H1 (cell line): Measurements from ENCODE around the gene SLC13A1. TPM values are rescaled to one million over a fixed set of nuclear protein-coding genes. Genes with fewer than 3 reads are reported as not detected.

Experiments used
- CTCF ChIA-PET: fragments of 300-600 bp; sonication (Branson Sonifier 250); formaldehyde crosslinking; loops from one replicate; lab custom pipeline; 2021; ENCODE audit not compliant: partially characterized antibody; lab: Charles Lee
- POLR2A ChIA-PET: fragments of 300-600 bp; sonication (Branson Sonifier 250); formaldehyde crosslinking; loops from one replicate; lab custom pipeline; 2021; ENCODE audit warnings: inconsistent platforms; ENCODE audit not compliant: partially characterized antibody; lab: Charles Lee
- DNase-seq, 2 experiments: peaks; one replicate each; pipeline versions ENCODE4 v3.0.0 to v3.0.0-alpha.2; 2010 to 2022; ENCODE audit warnings: low spot score in 2 of 2, low read depth in 1 of 2, mixed read lengths in 1 of 2
- FAIRE-seq: peaks from 2 replicates; lab custom pipeline; 2011; peaks lifted over from hg19 to GRCh38; lab: Jason Lieb, UNC
- H2AFZ ChIP-seq: 2 replicates; pipeline ENCODE4 v1.8.1; 2012; ENCODE audit warnings: low read length, inconsistent platforms
- H2AK5ac ChIP-seq: 2 replicates; pipeline ENCODE4 v1.6.1; 2013; ENCODE audit warnings: low read depth, low read length
- H2BK120ac ChIP-seq: replicated peaks from 2 replicates; pipeline ENCODE3; 2013; ENCODE audit warnings: low read depth, low read length, inconsistent platforms
- H2BK12ac ChIP-seq: 2 replicates; pipeline ENCODE4 v1.6.1; 2013; ENCODE audit warnings: low read depth, low read length
- H2BK15ac ChIP-seq: 2 replicates; pipeline ENCODE4 v1.6.1; 2013; ENCODE audit warnings: low read length
- H2BK20ac ChIP-seq: 2 replicates; pipeline ENCODE4 v1.6.1; 2013; ENCODE audit warnings: low read length
- H2BK5ac ChIP-seq: 2 replicates; pipeline ENCODE4 v1.6.1; 2013; ENCODE audit warnings: low read depth, low read length
- H3K14ac ChIP-seq: 2 replicates; pipeline ENCODE4 v1.6.1; 2013; ENCODE audit warnings: inconsistent platforms; ENCODE audit not compliant: insufficient read length
- H3K18ac ChIP-seq: 2 replicates; pipeline ENCODE4 v1.6.1; 2013; ENCODE audit warnings: low read length; ENCODE audit errors: extremely low read depth
- H3K23ac ChIP-seq: 2 replicates; pipeline ENCODE4 v1.6.1; 2013; ENCODE audit warnings: inconsistent platforms; ENCODE audit not compliant: insufficient read length
- H3K23me2 ChIP-seq: 2 replicates; pipeline ENCODE4 v1.6.1; 2013; ENCODE audit warnings: low read depth, low read length
- H3K27ac ChIP-seq: 2 replicates; pipeline ENCODE4 v1.6.1; 2011; ENCODE audit warnings: low read depth, low read length, inconsistent platforms
- H3K27me3 ChIP-seq, 4 experiments: replicated peaks in 1 of 4; 1 replicate in 1 of 4; 2 replicates in 3 of 4; pipeline versions ENCODE4 v1.6.1 to v1.8.1; 2011 to 2013; ENCODE audit warnings: low read length in 3 of 4, mild to moderate bottlenecking in 3 of 4, inconsistent platforms in 2 of 4, mixed read lengths in 2 of 4, moderate library complexity in 1 of 4; ENCODE audit not compliant: control insufficient read depth in 3 of 4, insufficient read depth in 3 of 4; ENCODE audit errors: extremely low read depth in 1 of 4
- H3K36me3 ChIP-seq, 4 experiments: 2 replicates each; pipeline versions ENCODE4 v1.6.1 to v1.8.1; 2011 to 2013; ENCODE audit warnings: mild to moderate bottlenecking in 4 of 4, low read length in 3 of 4, moderate library complexity in 2 of 4, control low read depth in 1 of 4, inconsistent platforms in 1 of 4; ENCODE audit not compliant: insufficient read depth in 4 of 4, control insufficient read depth in 2 of 4
- H3K4ac ChIP-seq: replicated peaks from 2 replicates; pipeline ENCODE3; 2013; ENCODE audit warnings: low read length, low read depth, mixed read lengths, inconsistent platforms; ENCODE audit not compliant: insufficient read length
- H3K4me1 ChIP-seq, 4 experiments: replicated peaks in 1 of 4; 1 replicate in 1 of 4; 2 replicates in 3 of 4; pipeline versions ENCODE4 v1.6.1 to v1.8.1; 2011 to 2013; ENCODE audit warnings: low read length in 3 of 4, inconsistent platforms in 2 of 4, mixed read lengths in 1 of 4; ENCODE audit not compliant: insufficient read depth in 4 of 4, control insufficient read depth in 3 of 4
- H3K4me2 ChIP-seq, 2 experiments: 2 replicates each; pipeline versions ENCODE4 v1.6.1 to v1.8.1; 2011 to 2013; ENCODE audit warnings: low read depth in 2 of 2, low read length in 2 of 2, control low read depth in 1 of 2, inconsistent platforms in 1 of 2, mild to moderate bottlenecking in 1 of 2; ENCODE audit not compliant: insufficient read depth in 1 of 2
- H3K4me3 ChIP-seq, 4 experiments: fragments of 200-600, 300-600 bp in 1 of 4; sonication (generic), shearing (Covaris generic), sonication (Bioruptor Twin) in 1 of 4; 2 replicates each; pipeline versions ENCODE4 v1.5.1 to v1.8.1; 2011 to 2016; ENCODE audit warnings: low read length in 4 of 4, low read depth in 3 of 4, control low read depth in 2 of 4, inconsistent platforms in 2 of 4, mild to moderate bottlenecking in 2 of 4, mixed read lengths in 1 of 4, moderate library complexity in 1 of 4; ENCODE audit not compliant: insufficient read depth in 2 of 4; ENCODE audit errors: extremely low read depth in 1 of 4
- H3K56ac ChIP-seq: replicated peaks from 2 replicates; pipeline ENCODE3; 2013; ENCODE audit warnings: low read depth, mild to moderate bottlenecking, mixed read lengths, low read length, inconsistent platforms; ENCODE audit not compliant: insufficient read length
- H3K79me1 ChIP-seq: 2 replicates; pipeline ENCODE4 v1.6.1; 2013; ENCODE audit warnings: low read depth, low read length, control low read depth
- H3K79me2 ChIP-seq, 2 experiments: 2 replicates each; pipeline versions ENCODE4 v1.6.1 to v1.8.1; 2012 to 2013; ENCODE audit warnings: low read length in 2 of 2, mild to moderate bottlenecking in 2 of 2, inconsistent platforms in 1 of 2; ENCODE audit not compliant: insufficient read depth in 2 of 2, control insufficient read depth in 1 of 2
- H3K9ac ChIP-seq, 4 experiments: replicated peaks in 1 of 4; 1 replicate in 1 of 4; 2 replicates in 3 of 4; pipeline versions ENCODE4 v1.6.1 to v1.8.1; 2011 to 2013; ENCODE audit warnings: low read depth in 3 of 4, low read length in 3 of 4, control low read depth in 2 of 4, mild to moderate bottlenecking in 2 of 4, moderate library complexity in 2 of 4, inconsistent platforms in 1 of 4; ENCODE audit errors: extremely low read depth in 1 of 4
- H3K9me3 ChIP-seq, 2 experiments: 2 replicates each; pipeline versions ENCODE4 v1.6.1 to v1.8.1; 2012 to 2013; ENCODE audit warnings: mild to moderate bottlenecking in 2 of 2, moderate library complexity in 2 of 2, control low read depth in 1 of 2, inconsistent platforms in 1 of 2, low read depth in 1 of 2, low read length in 1 of 2, mixed read lengths in 1 of 2; ENCODE audit not compliant: insufficient read depth in 2 of 2
- H4K20me1 ChIP-seq, 2 experiments: replicated peaks in 1 of 2; 2 replicates each; pipeline versions ENCODE3 to v1.8.1; 2011 to 2013; ENCODE audit warnings: inconsistent platforms in 2 of 2, low read length in 2 of 2, mild to moderate bottlenecking in 1 of 2; ENCODE audit not compliant: insufficient read depth in 2 of 2, control insufficient read depth in 1 of 2
- H4K5ac ChIP-seq: 2 replicates; pipeline ENCODE4 v1.6.1; 2013; ENCODE audit warnings: low read length, low read depth, mixed read lengths, inconsistent platforms; ENCODE audit not compliant: insufficient read length
- H4K8ac ChIP-seq: 2 replicates; pipeline ENCODE4 v1.8.0; 2013; ENCODE audit warnings: mild to moderate bottlenecking, moderate library complexity, low read length, inconsistent platforms; ENCODE audit not compliant: insufficient read depth; ENCODE audit errors: extremely low read depth
- H4K91ac ChIP-seq: replicated peaks from 2 replicates; pipeline ENCODE3; 2013; ENCODE audit warnings: low read length, mixed read lengths, inconsistent platforms; ENCODE audit not compliant: insufficient read length
- ASH2L ChIP-seq: fragments of 200-600, 300-600 bp; sonication (generic); IDR thresholded peaks from one replicate; pipeline ENCODE4 v1.7.1; 2017; ENCODE audit warnings: low read length
- BACH1 ChIP-seq: IDR thresholded peaks from 2 replicates; pipeline ENCODE4 v1.6.1; 2012; ENCODE audit warnings: low read length, improper control_type of control experiment
- BCL11A ChIP-seq, 2 experiments: IDR thresholded peaks; one replicate each; pipeline ENCODE4 v1.6.1; 2011; ENCODE audit warnings: low read depth in 2 of 2, low read length in 2 of 2, mild to moderate bottlenecking in 2 of 2
- CBX5 ChIP-seq: fragments of 300-800, 300-1000 bp; sonication (generic); IDR thresholded peaks from 2 replicates; pipeline ENCODE4 v1.7.1; 2016; ENCODE audit warnings: antibody characterized with exemption, low read length, low read depth
- CEBPB ChIP-seq: IDR thresholded peaks from 2 replicates; pipeline ENCODE4 v1.6.1; 2012; ENCODE audit warnings: low read depth, low read length
- EP300 ChIP-seq, 2 experiments: IDR thresholded peaks; 1 replicate in 1 of 2; 2 replicates in 1 of 2; pipeline ENCODE4 v1.6.1; 2011 to 2012; ENCODE audit warnings: low read depth in 2 of 2, low read length in 2 of 2, mild to moderate bottlenecking in 2 of 2, borderline replicate concordance in 1 of 2, inconsistent platforms in 1 of 2, moderate library complexity in 1 of 2
- EZH2 ChIP-seq: fragments of 200-600 bp; sonication (generic); IDR thresholded peaks from 2 replicates; pipeline ENCODE4 v1.7.1; 2012; ENCODE audit warnings: low read depth, mild to moderate bottlenecking, moderate library complexity, low read length, inconsistent platforms; ENCODE audit not compliant: severe bottlenecking
- GABPA ChIP-seq: IDR thresholded peaks from 2 replicates; pipeline ENCODE4 v1.6.1; 2011; ENCODE audit warnings: mild to moderate bottlenecking, low read length, moderate library complexity, borderline replicate concordance; ENCODE audit not compliant: insufficient read depth
- JUND ChIP-seq: IDR thresholded peaks from 2 replicates; pipeline ENCODE4 v1.6.1; 2011; ENCODE audit warnings: mild to moderate bottlenecking, improper control_type of control experiment, low read length
- SIN3A ChIP-seq, 2 experiments: IDR thresholded peaks in 1 of 2; conservative IDR thresholded peaks in 1 of 2; 2 replicates each; pipeline ENCODE4 v1.6.1; 2011 to 2012; ENCODE audit warnings: low read length in 2 of 2, improper control_type of control experiment in 1 of 2, low read depth in 1 of 2, mild to moderate bottlenecking in 1 of 2
- SIRT6 ChIP-seq: IDR thresholded peaks from one replicate; pipeline ENCODE4 v1.7.1; 2012; ENCODE audit warnings: low read length, inconsistent platforms
- SP1 ChIP-seq: IDR thresholded peaks from 2 replicates; pipeline ENCODE4 v1.6.1; 2011; ENCODE audit warnings: low read depth, low read length
- TAF7 ChIP-seq: optimal IDR thresholded peaks from 2 replicates; pipeline ENCODE3; 2011; ENCODE audit warnings: low read depth, mild to moderate bottlenecking, inconsistent platforms, low read length, moderate library complexity, borderline replicate concordance
- YY1 ChIP-seq: IDR thresholded peaks from 2 replicates; pipeline ENCODE4 v1.6.1; 2011; ENCODE audit warnings: low read depth, mild to moderate bottlenecking, low read length
- WGBS, 2 experiments: shearing (Covaris generic) in 1 of 2; methylation state at CpG; one replicate each; pipeline versions ENCODE4 v1.1.6 to v1.1.7; 2013 to 2015; ENCODE audit warnings: low lambda C conversion rate in 2 of 2, mixed read lengths in 2 of 2, inconsistent platforms in 1 of 2, low coverage in 1 of 2, missing lambda C conversion rate in 1 of 2; ENCODE audit not compliant: insufficient replicate concordance in 2 of 2, insufficient coverage in 1 of 2, insufficient read length in 1 of 2; ENCODE audit errors: extremely low coverage in 1 of 2, missing lambda C conversion rate in 1 of 2; 5-methylcytosine and 5-hydroxymethylcytosine counted together
- polyA plus RNA-seq, 7 experiments: library from polyadenylated mRNA; depleted of rRNA in 3 of 7; stranded (reverse) in 5 of 7; unstranded in 2 of 7; fragments of >200 nt in 5 of 7; fragments of 200-250 nt in 2 of 7; gene quantifications; 1 replicate in 5 of 7; 2 replicates in 1 of 7; 4 replicates in 1 of 7; pipeline versions ENCODE4 v1.2.1 to v1.2.3, GENCODE V29; 2011 to 2013; ENCODE audit warnings: missing spikeins in 2 of 7, mixed read lengths in 2 of 7
- total RNA-seq: library from RNA; stranded (reverse); fragmentation: NEBNext Ultra II Directional; extraction: Animal tissue kit (Norgen Biotek cat#: 25700); gene quantifications from 2 replicates; pipeline ENCODE4 v1.2.1, GENCODE V29; 2021
- TF ChIP-seq, protein P1 (sequence below): IDR thresholded peaks from 2 replicates; pipeline ENCODE4 v1.6.1; 2012; ENCODE audit warnings: inconsistent platforms

Gene SLC13A1
- total and polyA plus RNA-seq, 2 of the 8 experiments (the other 6 are each of a cell fraction or from before 2014, with no cell fraction given), result not detected

DNA sequence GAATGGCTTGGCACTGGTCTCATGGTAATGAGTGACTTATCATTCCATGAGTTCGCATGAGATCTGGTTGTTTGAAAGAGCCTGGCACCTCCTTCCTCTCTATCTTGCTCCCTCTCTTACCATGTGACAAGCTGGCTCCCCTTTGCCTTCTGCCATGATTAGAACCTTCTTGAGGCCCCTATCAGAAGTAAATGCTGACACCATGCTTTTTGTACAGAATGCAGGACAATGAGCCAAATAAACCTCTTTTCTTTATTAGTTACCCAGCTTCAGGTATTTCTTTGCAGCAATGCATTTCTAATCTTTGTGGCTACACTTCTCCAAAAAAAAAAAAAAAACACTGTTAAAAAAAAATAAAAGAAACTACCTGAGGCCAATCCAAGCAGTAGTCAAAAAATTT lies 17.1 kb upstream of the SLC13A1 start:
- Histone ChIP-seq H3K4ac (no peak overlapping the region), H3K56ac (no peak overlapping the region), H4K91ac (no peak overlapping the region), H3K79me1 (no peaks in the 10 kb centered on the region), H2AFZ (no peak overlapping the region), H3K18ac (no peak overlapping the region), H4K20me1 (no peaks in the 10 kb centered on the region), H3K79me2 (no peaks in the 10 kb centered on the region), H3K4me2 (no peak overlapping the region), H4K5ac (no peak overlapping the region), H2BK5ac (no peak overlapping the region), H2BK120ac (no peak overlapping the region), H2BK15ac (no peak overlapping the region), H3K23ac (no peak overlapping the region), H2BK12ac (no peak overlapping the region), H4K8ac (no peak overlapping the region), H3K9me3 (peaks cover 25 to 26% of the 10 kb centered on the region in 2 experiments), H3K9ac (no peak overlapping the region), H3K14ac (no peak overlapping the region), H3K27me3 (no peaks in the 10 kb centered on the region), H3K27ac (no peak overlapping the region), H2AK5ac (no peak overlapping the region), H3K4me3 (no peak overlapping the region), H2BK20ac (no peak overlapping the region), H3K36me3 (peaks cover 0 to 3% (median 0%) of the 10 kb centered on the region in 4 experiments; a peak in 1 of 8 replicates), H3K4me1 (no peaks in the 10 kb centered on the region), H3K23me2 (no peaks in the 10 kb centered on the region)
- 83% methylated on average over 1 of the region's 1 CpG; no CpG with 5 or more reads in 1 of the 2 experiments for WGBS, 2 experiments
- no peak for DNase-seq
- ChIA-PET CTCF (interaction anchor here (0.7 kb wide), 1 partner anchor 71 kb away, joined by 3 read pairs; no protein-coding TSS in a partner anchor), POLR2A (no interaction called here)
- no peak for FAIRE-seq
- TF ChIP-seq SIN3A (conservative IDR thresholded peaks at IDR 0.05 in 1 of 2, IDR thresholded peaks at IDR 0.05 in 1 of 2; ENCODE audit: low read depth in 1 of 2, low read length in 2 of 2), result no peak
- TF ChIP-seq EP300 (IDR thresholded peaks at IDR 0.05; ENCODE audit: borderline replicate concordance in 1 of 2, low read depth in 2 of 2, low read length in 2 of 2), result no peak
- no peak for TF ChIP-seq TAF7
- TF ChIP-seq JUND, result no peak
- TF ChIP-seq BACH1, result no peak
- no peak for TF ChIP-seq YY1
- no peak for TF ChIP-seq EZH2
- TF ChIP-seq CBX5, result no peak
- no peak for TF ChIP-seq CEBPB
- no peak for TF ChIP-seq SP1
- no peak for TF ChIP-seq ASH2L
- no peak for TF ChIP-seq SIRT6
- TF ChIP-seq GABPA, result no peak
- TF ChIP-seq BCL11A (IDR thresholded peaks at IDR 0.05; ENCODE audit: low read depth in 2 of 2, low read length in 2 of 2), result no peak
- TF ChIP-seq, protein P1, sequence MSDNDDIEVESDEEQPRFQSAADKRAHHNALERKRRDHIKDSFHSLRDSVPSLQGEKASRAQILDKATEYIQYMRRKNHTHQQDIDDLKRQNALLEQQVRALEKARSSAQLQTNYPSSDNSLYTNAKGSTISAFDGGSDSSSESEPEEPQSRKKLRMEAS, result no peak
